ENCODE measurements around the gene LPO.

DNA sequence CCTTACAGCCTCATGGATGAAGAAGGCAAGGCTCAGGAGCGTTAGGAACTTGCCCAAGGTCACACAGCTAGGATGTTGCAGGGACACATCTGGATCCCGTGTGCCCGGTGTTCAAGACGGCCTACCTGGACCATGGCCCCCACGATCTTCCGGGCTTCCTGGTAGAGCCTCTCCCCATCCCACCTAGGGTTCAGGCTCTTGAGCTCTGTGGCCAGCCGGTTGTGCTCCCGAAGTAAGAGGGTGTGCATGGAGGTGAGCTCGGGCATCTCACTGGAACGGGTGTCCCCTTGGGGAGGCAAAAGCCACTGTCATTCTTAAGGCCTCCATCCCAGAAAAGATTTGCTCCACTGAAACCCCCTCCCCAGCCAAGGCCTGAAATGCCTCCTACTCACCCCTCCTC, 37.0 kb downstream of the LPO start:
- TF ChIP-seq POLR2AphosphoS5 (IDR thresholded peaks at IDR 0.05; ENCODE audit: low read depth, low read length), result no peak
- TF ChIP-seq, protein P1, sequence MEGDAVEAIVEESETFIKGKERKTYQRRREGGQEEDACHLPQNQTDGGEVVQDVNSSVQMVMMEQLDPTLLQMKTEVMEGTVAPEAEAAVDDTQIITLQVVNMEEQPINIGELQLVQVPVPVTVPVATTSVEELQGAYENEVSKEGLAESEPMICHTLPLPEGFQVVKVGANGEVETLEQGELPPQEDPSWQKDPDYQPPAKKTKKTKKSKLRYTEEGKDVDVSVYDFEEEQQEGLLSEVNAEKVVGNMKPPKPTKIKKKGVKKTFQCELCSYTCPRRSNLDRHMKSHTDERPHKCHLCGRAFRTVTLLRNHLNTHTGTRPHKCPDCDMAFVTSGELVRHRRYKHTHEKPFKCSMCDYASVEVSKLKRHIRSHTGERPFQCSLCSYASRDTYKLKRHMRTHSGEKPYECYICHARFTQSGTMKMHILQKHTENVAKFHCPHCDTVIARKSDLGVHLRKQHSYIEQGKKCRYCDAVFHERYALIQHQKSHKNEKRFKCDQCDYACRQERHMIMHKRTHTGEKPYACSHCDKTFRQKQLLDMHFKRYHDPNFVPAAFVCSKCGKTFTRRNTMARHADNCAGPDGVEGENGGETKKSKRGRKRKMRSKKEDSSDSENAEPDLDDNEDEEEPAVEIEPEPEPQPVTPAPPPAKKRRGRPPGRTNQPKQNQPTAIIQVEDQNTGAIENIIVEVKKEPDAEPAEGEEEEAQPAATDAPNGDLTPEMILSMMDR (IDR thresholded peaks at IDR 0.05), result no peak
- TF ChIP-seq, protein P2, sequence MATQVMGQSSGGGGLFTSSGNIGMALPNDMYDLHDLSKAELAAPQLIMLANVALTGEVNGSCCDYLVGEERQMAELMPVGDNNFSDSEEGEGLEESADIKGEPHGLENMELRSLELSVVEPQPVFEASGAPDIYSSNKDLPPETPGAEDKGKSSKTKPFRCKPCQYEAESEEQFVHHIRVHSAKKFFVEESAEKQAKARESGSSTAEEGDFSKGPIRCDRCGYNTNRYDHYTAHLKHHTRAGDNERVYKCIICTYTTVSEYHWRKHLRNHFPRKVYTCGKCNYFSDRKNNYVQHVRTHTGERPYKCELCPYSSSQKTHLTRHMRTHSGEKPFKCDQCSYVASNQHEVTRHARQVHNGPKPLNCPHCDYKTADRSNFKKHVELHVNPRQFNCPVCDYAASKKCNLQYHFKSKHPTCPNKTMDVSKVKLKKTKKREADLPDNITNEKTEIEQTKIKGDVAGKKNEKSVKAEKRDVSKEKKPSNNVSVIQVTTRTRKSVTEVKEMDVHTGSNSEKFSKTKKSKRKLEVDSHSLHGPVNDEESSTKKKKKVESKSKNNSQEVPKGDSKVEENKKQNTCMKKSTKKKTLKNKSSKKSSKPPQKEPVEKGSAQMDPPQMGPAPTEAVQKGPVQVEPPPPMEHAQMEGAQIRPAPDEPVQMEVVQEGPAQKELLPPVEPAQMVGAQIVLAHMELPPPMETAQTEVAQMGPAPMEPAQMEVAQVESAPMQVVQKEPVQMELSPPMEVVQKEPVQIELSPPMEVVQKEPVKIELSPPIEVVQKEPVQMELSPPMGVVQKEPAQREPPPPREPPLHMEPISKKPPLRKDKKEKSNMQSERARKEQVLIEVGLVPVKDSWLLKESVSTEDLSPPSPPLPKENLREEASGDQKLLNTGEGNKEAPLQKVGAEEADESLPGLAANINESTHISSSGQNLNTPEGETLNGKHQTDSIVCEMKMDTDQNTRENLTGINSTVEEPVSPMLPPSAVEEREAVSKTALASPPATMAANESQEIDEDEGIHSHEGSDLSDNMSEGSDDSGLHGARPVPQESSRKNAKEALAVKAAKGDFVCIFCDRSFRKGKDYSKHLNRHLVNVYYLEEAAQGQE (IDR thresholded peaks at IDR 0.05; ENCODE audit: insufficient read depth in 1 of 2, low read depth in 2 of 2, low read length in 1 of 2), result no peak

Data from Panc1 (cell line).